ENCODE results near the gene CHST9. TPM values are rescaled to one million over a fixed set of nuclear protein-coding genes. Genes with fewer than 3 reads are reported as not detected.

CHST9 gene
- total RNA-seq, 1 donor from 2014 or later, result 0.21 TPM

DNA sequence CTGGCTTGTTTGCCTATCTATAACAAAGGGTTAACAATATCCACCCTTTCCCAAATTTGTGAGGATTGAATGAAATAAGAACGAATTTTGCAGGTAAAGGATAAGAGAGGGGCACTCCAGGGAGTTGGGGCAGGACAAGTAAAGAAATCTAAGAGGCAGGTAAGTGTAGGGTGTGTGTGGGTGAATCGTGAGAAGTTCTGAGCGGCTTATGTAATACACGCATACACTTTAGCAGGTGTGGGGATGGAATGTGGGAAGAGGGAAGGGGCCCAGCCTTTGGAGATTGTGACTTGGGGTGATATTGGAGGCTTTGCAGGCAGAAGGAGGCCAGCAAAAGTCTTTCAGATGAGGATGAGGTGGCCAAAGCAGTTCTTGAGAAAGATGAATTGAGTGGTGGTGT lies 236.4 kb downstream of the CHST9 start:
- Histone ChIP-seq H3K27ac (no peak overlapping the region), H3K4me1 (no peaks in the 10 kb centered on the region), H3K27me3 (no peaks in the 10 kb centered on the region), H3K36me3 (no peaks in the 10 kb centered on the region), H3K9me3 (no peaks in the 10 kb centered on the region), H3K4me3 (no peak overlapping the region)
- no peak for DNase-seq (ENCODE audit: low spot score in 2 of 2)
- intact Hi-C loops (cut with DNase I), result no loop called here
- TF ChIP-seq CTCF (IDR thresholded peaks at IDR 0.05), result no peak

DNA sequence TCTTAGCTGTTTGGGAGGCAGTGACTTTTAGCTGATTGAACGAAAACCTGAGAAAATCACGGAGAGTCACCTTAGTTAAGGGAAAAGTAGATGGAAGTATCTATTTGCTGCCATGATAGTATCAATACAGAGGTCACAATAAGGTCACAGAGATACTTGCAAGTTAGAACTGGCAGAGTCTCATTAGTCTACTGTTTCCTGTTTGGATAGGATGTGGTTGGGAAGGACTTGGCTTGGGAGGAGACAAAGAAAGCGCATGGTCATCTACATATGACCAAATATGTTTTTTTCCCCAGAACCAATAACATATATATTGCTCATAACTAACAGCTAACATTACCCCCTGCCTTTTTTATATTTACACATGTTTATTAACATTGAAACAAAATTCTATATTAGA lies 241.2 kb downstream of the CHST9 start:
- no peak for TF ChIP-seq CTCF (IDR thresholded peaks at IDR 0.05)
- no peaks in the 10 kb centered on the region for H3K36me3 ChIP-seq
- intact Hi-C loops (cut with DNase I), result no loop called here

DNA sequence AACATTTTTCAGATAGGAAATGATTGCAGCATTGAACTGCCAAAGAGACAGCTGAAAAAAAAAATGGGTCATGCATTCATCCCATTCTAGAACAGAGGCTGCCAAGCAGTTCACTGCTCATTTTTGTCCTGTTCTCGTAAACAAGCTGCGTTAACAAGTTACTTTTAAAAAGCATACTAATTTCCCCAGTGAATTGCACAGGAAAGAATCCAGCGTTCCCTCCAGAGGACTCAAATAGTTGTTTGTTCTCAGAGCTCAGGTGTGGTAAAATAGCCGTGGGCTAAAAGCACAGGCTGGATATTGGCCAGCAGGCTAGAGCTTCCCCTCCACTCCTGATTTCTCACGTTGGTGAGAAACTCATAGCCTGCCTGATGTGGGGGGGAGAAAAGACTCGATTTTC lies 243.5 kb downstream of the CHST9 start:
- Histone ChIP-seq H3K4me1 (no peaks in the 10 kb centered on the region), H3K27ac (no peak overlapping the region), H3K9me3 (no peaks in the 10 kb centered on the region), H3K27me3 (no peaks in the 10 kb centered on the region), H3K4me3 (no peak overlapping the region), H3K36me3 (no peaks in the 10 kb centered on the region)
- intact Hi-C loops (cut with DNase I), result no loop called here
- no peak for TF ChIP-seq CTCF (IDR thresholded peaks at IDR 0.05)
- no peak for DNase-seq (ENCODE audit: low spot score in 2 of 2)

More for the DNA sequence above, 241.2 kb downstream of the CHST9 start:
- Histone ChIP-seq H3K9me3 (no peaks in the 10 kb centered on the region), H3K4me1 (no peaks in the 10 kb centered on the region), H3K4me3 (no peak overlapping the region), H3K27ac (no peak overlapping the region), H3K27me3 (no peaks in the 10 kb centered on the region)
- DNase-seq (ENCODE audit: low spot score in 2 of 2), result no peak

DNA sequence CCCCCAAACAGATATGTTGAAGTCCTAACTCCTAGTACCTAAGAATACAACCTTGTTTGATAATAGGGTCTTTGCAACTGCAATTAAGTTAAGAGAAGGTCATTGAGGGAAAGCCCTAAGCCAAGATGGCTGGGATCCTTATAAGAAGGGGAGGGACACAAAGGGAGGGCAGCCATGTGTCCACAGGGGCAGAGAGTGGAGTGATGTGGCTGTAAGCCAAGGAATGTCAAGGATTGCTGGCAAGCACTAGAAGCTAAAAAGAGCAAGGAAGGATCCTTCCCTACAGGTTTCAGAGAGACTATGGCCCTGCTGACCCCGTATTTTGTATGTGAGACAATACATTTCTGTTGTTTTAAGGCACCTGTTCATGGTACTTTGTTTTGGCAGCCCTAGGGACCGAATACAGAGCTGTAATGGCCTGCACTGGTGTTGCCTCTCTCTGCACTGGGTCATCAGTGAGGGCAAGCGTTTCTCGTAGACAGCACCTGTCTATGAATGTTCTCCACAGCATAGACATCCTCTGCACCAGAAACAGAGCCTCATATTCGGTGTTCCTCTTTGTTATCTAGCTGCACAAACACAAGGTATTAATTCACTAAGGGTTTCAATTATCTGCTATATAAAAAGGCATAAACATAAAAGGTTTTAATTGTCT lies 244.2 kb downstream of the CHST9 start:
- no peak for DNase-seq (ENCODE audit: low spot score in 2 of 2)
- TF ChIP-seq CTCF (IDR thresholded peaks at IDR 0.05), result no peak
- H3K4me3 ChIP-seq, result no peak overlapping the region
- no peaks in the 10 kb centered on the region for H3K4me1 ChIP-seq
- H3K27ac ChIP-seq, result no peak overlapping the region
- intact Hi-C loops (cut with DNase I), result no loop called here
- H3K27me3 ChIP-seq, result no peaks in the 10 kb centered on the region
- no peaks in the 10 kb centered on the region for H3K9me3 ChIP-seq
- no peaks in the 10 kb centered on the region for H3K36me3 ChIP-seq

- Histone ChIP-seq H3K36me3 (no peaks in the 10 kb centered on the region), H3K4me3 (no peak overlapping the region), H3K9me3 (no peaks in the 10 kb centered on the region), H3K27me3 (no peaks in the 10 kb centered on the region), H3K27ac (no peak overlapping the region), H3K4me1 (no peaks in the 10 kb centered on the region)
- no peak for DNase-seq (ENCODE audit: low spot score in 2 of 2)
- TF ChIP-seq CTCF (IDR thresholded peaks at IDR 0.05), result no peak
- intact Hi-C loops (cut with DNase I), result loop anchor here (10.0 kb wide), 1 partner anchor 57 kb away; no protein-coding TSS in a partner anchor
Observed at GRCh38 chr18:26931659-26932058, 253.4 kb downstream of the CHST9 start.

- intact Hi-C loops (cut with DNase I), result loop anchor here (10.0 kb wide), 1 partner anchor 56 kb away; no protein-coding TSS in a partner anchor
- no peak overlapping the region for H3K27ac ChIP-seq
- no peaks in the 10 kb centered on the region for H3K9me3 ChIP-seq
- H3K4me1 ChIP-seq, result no peaks in the 10 kb centered on the region
- no peak overlapping the region for H3K4me3 ChIP-seq
- H3K36me3 ChIP-seq, result no peaks in the 10 kb centered on the region
- H3K27me3 ChIP-seq, result no peaks in the 10 kb centered on the region
- TF ChIP-seq CTCF (IDR thresholded peaks at IDR 0.05), result no peak
- no peak for DNase-seq (ENCODE audit: low spot score in 2 of 2)
Observed at GRCh38 chr18:26930630-26931029, 254.5 kb downstream of the CHST9 start.
